Sigmoid colon (tissue), 7 donors: ENCODE measurements around the gene SCUBE1. TPM values are rescaled to one million over a fixed set of nuclear protein-coding genes. Genes with fewer than 3 reads are reported as not detected.

Source experiments
- DNase-seq: peaks from one replicate; pipeline ENCODE4 v3.0.0-alpha.2; 2019
- H3K27ac ChIP-seq, 4 donors: fragments of 200-600 bp; sonication (generic); one replicate each; pipeline ENCODE4 v1.5.1; 2016 to 2019; ENCODE audit warnings: mild to moderate bottlenecking in 1 of 4
- H3K27me3 ChIP-seq, 3 donors: fragments of 200-600 bp; sonication (generic); one replicate each; pipeline ENCODE4 v1.5.1; 2019; ENCODE audit warnings: mild to moderate bottlenecking in 1 of 3
- H3K36me3 ChIP-seq, 4 donors: fragments of 200-600 bp; sonication (generic); one replicate each; pipeline ENCODE4 v1.5.1; 2016 to 2019
- H3K4me1 ChIP-seq, 4 donors: fragments of 200-600 bp; sonication (generic); one replicate each; pipeline ENCODE4 v1.5.1; 2017 to 2019
- H3K4me3 ChIP-seq, 4 donors: fragments of 200-600 bp; sonication (generic); one replicate each; pipeline ENCODE4 v1.5.1; 2017 to 2019; ENCODE audit warnings: mild to moderate bottlenecking in 2 of 4, moderate library complexity in 1 of 4
- H3K9me3 ChIP-seq, 4 donors: fragments of 200-600 bp in 3 of 4; sonication (generic) in 3 of 4; one replicate each; pipeline versions ENCODE4 v1.5.1 to v1.6.1; 2013 to 2019
- CTCF ChIP-seq, 4 experiments: fragments of 450-650 bp in 3 of 4; fragments of 200-600 bp in 1 of 4; IDR thresholded peaks; one replicate each; pipeline ENCODE4 v1.5.1; 2016 to 2019; ENCODE audit warnings: antibody characterized with exemption in 4 of 4, mild to moderate bottlenecking in 3 of 4, moderate library complexity in 2 of 4
- EP300 ChIP-seq, 4 donors: sonication (generic); formaldehyde crosslinking; IDR thresholded peaks; one replicate each; pipeline ENCODE4 v1.6.1; 2017; ENCODE audit warnings: antibody characterized with exemption in 4 of 4
- POLR2A ChIP-seq, 2 donors: fragments of 450-650 bp; IDR thresholded peaks; one replicate each; pipeline ENCODE4 v1.6.1; 2016; ENCODE audit warnings: antibody characterized with exemption in 2 of 2, mild to moderate bottlenecking in 2 of 2, moderate library complexity in 2 of 2
- POLR2AphosphoS5 ChIP-seq, 4 donors: sonication (generic); formaldehyde crosslinking; IDR thresholded peaks; one replicate each; pipeline ENCODE4 v1.6.1; 2017; ENCODE audit warnings: antibody characterized with exemption in 4 of 4
- WGBS, 2 donors: extraction: QIAGEN DNeasy Blood & Tissue Kit; methylation state at CpG; one replicate each; pipeline ENCODE4 v1.1.7; 2013; 5-methylcytosine and 5-hydroxymethylcytosine counted together
- intact Hi-C: fragments of 100-400 bp; cut with DNase I; formaldehyde crosslinking; loops from one replicate; pipeline ENCODE4 v1.15.1; 2023
- polyA plus RNA-seq, 3 donors: library from polyadenylated mRNA; stranded (reverse); fragments of 200-250 nt; gene quantifications; one replicate each; pipeline ENCODE4 v1.2.3, GENCODE V29; 2013
- total RNA-seq, 4 donors: library from RNA; depleted of rRNA; stranded (reverse); fragments of >200 nt; gene quantifications; one replicate each; pipeline ENCODE4 v1.1.0, GENCODE V29; 2016
- donor health status: healthy with polysubstance abuse.
- donor health status: Bipolar disorder and iron deficiency.
- donor health status: healthy.

Gene SCUBE1
- total and polyA plus RNA-seq, 7 donors = 0.23 to 1.1 (median 0.55) TPM

GRCh38 chr22:43293259-43293654 is 49.9 kb downstream of the SCUBE1 start:
- no peaks in the 10 kb centered on the region for H3K27me3 ChIP-seq
- WGBS, 2 donors = 69 to 79% methylated on average over 17 of the region's 17 CpGs
- no peaks in the 10 kb centered on the region for H3K36me3 ChIP-seq
- no peaks in the 10 kb centered on the region for H3K9me3 ChIP-seq
- H3K4me3 ChIP-seq = no peak overlapping the region
- DNase-seq = peak; percentile 90
- H3K27ac ChIP-seq = peak overlapping the region; percentile 25 to 85 (median 56)
- intact Hi-C loops = no loop called here
- no peak for TF ChIP-seq POLR2A (IDR thresholded peaks at IDR 0.05)
- TF ChIP-seq POLR2AphosphoS5 (IDR thresholded peaks at IDR 0.05) = no peak
- no peak for TF ChIP-seq EP300 (IDR thresholded peaks at IDR 0.05)
- TF ChIP-seq CTCF (IDR thresholded peaks at IDR 0.05) = no peak
- H3K4me1 ChIP-seq = peaks cover 0 to 87% (median 37%) of the 10 kb centered on the region in 4 donors

GRCh38 chr22:43292630-43293018 is 50.5 kb downstream of the SCUBE1 start:
- Histone ChIP-seq H3K4me3 (no peak overlapping the region), H3K27ac (peak overlapping the region in 3 of 4 donors; percentile 25 to 85 (median 73)), H3K36me3 (no peaks in the 10 kb centered on the region), H3K9me3 (no peaks in the 10 kb centered on the region), H3K4me1 (peaks cover 0 to 81% (median 37%) of the 10 kb centered on the region in 4 donors), H3K27me3 (no peaks in the 10 kb centered on the region)
- intact Hi-C loops = no loop called here
- DNase-seq = no peak
- WGBS, 2 donors = 81 to 83% methylated on average over 9 of the region's 9 CpGs
- TF ChIP-seq POLR2A (IDR thresholded peaks at IDR 0.05) (no peak), CTCF (IDR thresholded peaks at IDR 0.05) (no peak), EP300 (IDR thresholded peaks at IDR 0.05) (no peak), POLR2AphosphoS5 (IDR thresholded peaks at IDR 0.05) (no peak)

GRCh38 chr22:43291381-43291780 is 51.8 kb downstream of the SCUBE1 start:
- TF ChIP-seq EP300 (IDR thresholded peaks at IDR 0.05) (no peak), POLR2AphosphoS5 (IDR thresholded peaks at IDR 0.05) (no peak), CTCF (IDR thresholded peaks at IDR 0.05) (no peak), POLR2A (IDR thresholded peaks at IDR 0.05) (no peak)
- no peak for DNase-seq
- H3K9me3 ChIP-seq = no peaks in the 10 kb centered on the region
- no peaks in the 10 kb centered on the region for H3K36me3 ChIP-seq
- H3K27ac ChIP-seq = peak overlapping the region in 2 of 4 donors; percentile 73 to 85
- intact Hi-C loops = no loop called here
- 96 to 97% methylated on average over 14 of the region's 14 CpGs for WGBS, 2 donors
- H3K27me3 ChIP-seq = no peaks in the 10 kb centered on the region
- H3K4me3 ChIP-seq = no peak overlapping the region
- H3K4me1 ChIP-seq = peaks cover 0 to 68% (median 34%) of the 10 kb centered on the region in 4 donors

- Histone ChIP-seq H3K27ac (peak overlapping the region; percentile 2 to 77 (median 34)), H3K36me3 (no peaks in the 10 kb centered on the region), H3K27me3 (peaks cover 0 to 1% (median 0%) of the 10 kb centered on the region in 3 donors), H3K4me3 (peak overlapping the region in 2 of 4 donors; percentile 7 to 19), H3K9me3 (no peaks in the 10 kb centered on the region), H3K4me1 (peaks cover 0 to 57% (median 34%) of the 10 kb centered on the region in 4 donors)
- TF ChIP-seq CTCF (IDR thresholded peaks at IDR 0.05) (no peak), EP300 (IDR thresholded peaks at IDR 0.05) (no peak), POLR2AphosphoS5 (IDR thresholded peaks at IDR 0.05) (no peak), POLR2A (IDR thresholded peaks at IDR 0.05) (no peak)
- intact Hi-C loops = no loop called here
- peak; percentile 82 for DNase-seq
- WGBS, 2 donors = 69 to 75% methylated on average over 10 of the region's 10 CpGs
Measured at GRCh38 chr22:43289976-43290721, 53.0 kb downstream of the SCUBE1 start.
